SK-N-SH (cell line): Measurements from ENCODE around the gene TJP3. TPM values are rescaled to one million over a fixed set of nuclear protein-coding genes. Genes with fewer than 3 reads are reported as not detected.

Experiments
- CTCF ChIA-PET: fragments of 300-600, 350-600 bp; formaldehyde crosslinking; extraction: SDS; loops from one replicate; lab custom pipeline; 2021; lab: Yijun Ruan, JAX
- POLR2A ChIA-PET: fragments of 350-600 bp; sonication (Branson Sonifier 250); formaldehyde crosslinking; extraction: SDS; loops from one replicate; lab custom pipeline; 2020; ENCODE audit warnings: antibody characterized with exemption, inconsistent platforms; lab: Yijun Ruan, JAX
- DNase-seq: peaks from one replicate; pipeline ENCODE4 v3.0.0; 2012
- H2AFZ ChIP-seq: fragments of 200-600 bp; sonication (generic); 2 replicates; pipeline ENCODE4 v1.8.1; 2016; ENCODE audit warnings: antibody characterized with exemption, mild to moderate bottlenecking, low read depth
- H3F3A ChIP-seq: fragments of 200-600 bp; sonication (generic); replicated peaks from 2 replicates; pipeline ENCODE3; 2016; ENCODE audit warnings: antibody characterized with exemption, mild to moderate bottlenecking; ENCODE audit not compliant: insufficient read depth
- H3K27ac ChIP-seq, 2 experiments: fragments of 200-500 bp in 1 of 2; fragments of 200-600 bp in 1 of 2; sonication (Bioruptor generic) in 1 of 2; sonication (generic), shearing (Covaris generic) in 1 of 2; 2 replicates each; pipeline versions ENCODE4 v1.5.1 to v1.6.1; 2014 to 2016; ENCODE audit warnings: low read depth in 2 of 2, inconsistent platforms in 1 of 2, low read length in 1 of 2, mild to moderate bottlenecking in 1 of 2, mixed read lengths in 1 of 2
- H3K27me3 ChIP-seq: fragments of 200-600 bp; sonication (generic), shearing (Covaris generic); 2 replicates; pipeline ENCODE4 v1.6.1; 2016; ENCODE audit warnings: mixed run types; ENCODE audit not compliant: insufficient read depth
- H3K36me3 ChIP-seq, 2 experiments: fragments of 200-500 bp in 1 of 2; fragments of 200-600 bp in 1 of 2; sonication (Bioruptor generic) in 1 of 2; sonication (generic) in 1 of 2; replicated peaks in 1 of 2; 2 replicates each; pipeline versions ENCODE3 to v1.5.1; 2014 to 2016; ENCODE audit warnings: low read length in 1 of 2, mild to moderate bottlenecking in 1 of 2; ENCODE audit not compliant: insufficient read depth in 2 of 2, control insufficient read depth in 1 of 2
- H3K4me1 ChIP-seq, 2 experiments: fragments of 200-500 bp in 1 of 2; fragments of 200-600 bp in 1 of 2; sonication (Bioruptor generic) in 1 of 2; sonication (generic), shearing (Covaris generic) in 1 of 2; 2 replicates each; pipeline versions ENCODE4 v1.5.1 to v1.6.1; 2014 to 2016; ENCODE audit warnings: low read depth in 1 of 2, low read length in 1 of 2, mixed run types in 1 of 2; ENCODE audit not compliant: insufficient read depth in 2 of 2, control insufficient read depth in 1 of 2
- H3K4me2 ChIP-seq: fragments of 200-600 bp; sonication (generic), shearing (Covaris generic); 2 replicates; pipeline ENCODE4 v1.6.1; 2017; ENCODE audit warnings: mixed run types
- H3K4me3 ChIP-seq, 2 experiments: fragments of 200-500 bp in 1 of 2; fragments of 200-600 bp in 1 of 2; sonication (Bioruptor generic) in 1 of 2; sonication (generic), shearing (Covaris generic) in 1 of 2; 2 replicates each; pipeline versions ENCODE4 v1.5.1 to v1.8.1; 2014 to 2016; ENCODE audit warnings: low read depth in 2 of 2, inconsistent platforms in 1 of 2, low read length in 1 of 2, mild to moderate bottlenecking in 1 of 2, mixed read lengths in 1 of 2, moderate library complexity in 1 of 2
- H3K79me2 ChIP-seq: fragments of 200-600 bp; sonication (generic); 2 replicates; pipeline ENCODE4 v1.8.1; 2017; ENCODE audit warnings: mild to moderate bottlenecking; ENCODE audit not compliant: insufficient read depth
- H3K9ac ChIP-seq: fragments of 200-600 bp; sonication (generic); 2 replicates; pipeline ENCODE4 v1.6.1; 2017; ENCODE audit warnings: mixed run types
- H3K9me2 ChIP-seq: fragments of 200-600 bp; sonication (generic); 2 replicates; pipeline ENCODE4 v1.6.1; 2017; ENCODE audit warnings: mixed run types
- H3K9me3 ChIP-seq: fragments of 200-600 bp; sonication (generic); 2 replicates; pipeline ENCODE4 v1.6.1; 2017; ENCODE audit warnings: mixed run types, mild to moderate bottlenecking, moderate library complexity
- H4K20me1 ChIP-seq: fragments of 200-600 bp; sonication (generic); 2 replicates; pipeline ENCODE4 v1.6.1; 2017; ENCODE audit warnings: mild to moderate bottlenecking, mixed run types; ENCODE audit not compliant: insufficient read depth
- CHD2 ChIP-seq: fragments of 150-350 bp; IDR thresholded peaks from 2 replicates; pipeline ENCODE4 v1.6.1; 2018; ENCODE audit warnings: low read length; ENCODE audit not compliant: partially characterized antibody
- FOXM1 ChIP-seq: IDR thresholded peaks from 2 replicates; pipeline ENCODE4 v1.4.0; 2012; ENCODE audit warnings: low read depth, mild to moderate bottlenecking
- GABPA ChIP-seq: IDR thresholded peaks from 2 replicates; pipeline ENCODE4 v1.4.0; 2012; ENCODE audit warnings: low read depth, mild to moderate bottlenecking
- NRF1 ChIP-seq: IDR thresholded peaks from 2 replicates; pipeline ENCODE4 v1.6.1; 2012; ENCODE audit warnings: low read depth, mild to moderate bottlenecking, low read length
- RAD21 ChIP-seq: IDR thresholded peaks from 2 replicates; pipeline ENCODE4 v1.6.1; 2012; ENCODE audit warnings: mild to moderate bottlenecking, low read length
- RFX5 ChIP-seq: IDR thresholded peaks from 2 replicates; pipeline ENCODE4 v1.6.1; 2012; ENCODE audit warnings: mild to moderate bottlenecking, improper control_type of control experiment, low read length
- RXRA ChIP-seq: IDR thresholded peaks from 2 replicates; pipeline ENCODE4 v1.4.0; 2012; ENCODE audit warnings: low read depth, mild to moderate bottlenecking, borderline replicate concordance
- SIN3A ChIP-seq: IDR thresholded peaks from 2 replicates; pipeline ENCODE4 v1.6.1; 2012; ENCODE audit warnings: low read depth, mild to moderate bottlenecking, low read length, moderate library complexity, borderline replicate concordance
- SMC3 ChIP-seq: IDR thresholded peaks from 2 replicates; pipeline ENCODE4 v1.6.1; 2012; ENCODE audit warnings: low read depth, low read length, improper control_type of control experiment
- USF1 ChIP-seq: IDR thresholded peaks from 2 replicates; pipeline ENCODE4 v1.4.0; 2012; ENCODE audit warnings: low read depth, borderline replicate concordance
- WGBS: methylation state at CpG from one replicate; pipeline ENCODE4 v1.1.6; 2017; ENCODE audit warnings: low lambda C conversion rate; 5-methylcytosine and 5-hydroxymethylcytosine counted together
- polyA plus RNA-seq, 3 experiments: library from polyadenylated mRNA; depleted of rRNA; stranded (reverse); fragments of >200 nt; gene quantifications; 2 replicates each; pipeline ENCODE4 v1.2.3, GENCODE V29; 2012

Gene TJP3
- polyA plus RNA-seq, 1 of the 3 experiments (the other 2 are of a cell fraction): 0.36 TPM

DNA sequence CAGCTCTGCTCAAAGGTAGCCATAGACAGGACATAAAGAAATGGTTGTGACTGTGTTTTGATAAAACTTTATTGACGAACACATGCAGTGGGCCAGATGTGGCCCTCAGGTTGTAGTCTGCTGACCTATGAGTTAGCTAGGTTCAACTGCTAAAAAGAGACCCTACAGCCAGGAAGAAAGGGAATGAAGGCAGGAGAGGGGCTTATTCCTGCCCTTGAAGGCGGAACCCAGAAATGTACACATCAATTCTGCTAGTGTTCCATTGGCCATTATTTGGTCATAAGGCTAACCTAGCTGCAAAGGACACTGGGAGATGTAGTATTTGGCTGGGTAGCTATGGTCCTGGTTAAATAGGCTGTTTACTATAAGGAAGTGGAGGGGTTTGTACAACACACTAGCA, 35.3 kb downstream of the TJP3 start:
- H3F3A ChIP-seq: no peaks in the 10 kb centered on the region
- ChIA-PET CTCF (interaction anchor here (0.7 to 0.8 kb wide), 2 partner anchors 22 to 25 kb away, joined by 3 read pairs; no protein-coding TSS in a partner anchor), POLR2A (no interaction called here)
- no peak overlapping the region for H2AFZ ChIP-seq
- no peaks in the 10 kb centered on the region for H3K9me3 ChIP-seq
- H3K79me2 ChIP-seq: no peaks in the 10 kb centered on the region
- no peaks in the 10 kb centered on the region for H3K27me3 ChIP-seq
- H3K4me1 ChIP-seq: no peaks in the 10 kb centered on the region
- WGBS: 81% methylated on average over 2 of the region's 2 CpGs
- H3K9me2 ChIP-seq: no peaks in the 10 kb centered on the region
- TF ChIP-seq USF1 (peak; percentile 74; the same call in 1 of the 2 replicates), SMC3 (no peak), RAD21 (no peak)
- no peak overlapping the region for H3K4me2 ChIP-seq
- H3K36me3 ChIP-seq: no peaks in the 10 kb centered on the region
- H3K4me3 ChIP-seq: no peak overlapping the region
- no peak overlapping the region for H3K9ac ChIP-seq
- no peak overlapping the region for H3K27ac ChIP-seq
- no peak for DNase-seq
- no peaks in the 10 kb centered on the region for H4K20me1 ChIP-seq

DNA sequence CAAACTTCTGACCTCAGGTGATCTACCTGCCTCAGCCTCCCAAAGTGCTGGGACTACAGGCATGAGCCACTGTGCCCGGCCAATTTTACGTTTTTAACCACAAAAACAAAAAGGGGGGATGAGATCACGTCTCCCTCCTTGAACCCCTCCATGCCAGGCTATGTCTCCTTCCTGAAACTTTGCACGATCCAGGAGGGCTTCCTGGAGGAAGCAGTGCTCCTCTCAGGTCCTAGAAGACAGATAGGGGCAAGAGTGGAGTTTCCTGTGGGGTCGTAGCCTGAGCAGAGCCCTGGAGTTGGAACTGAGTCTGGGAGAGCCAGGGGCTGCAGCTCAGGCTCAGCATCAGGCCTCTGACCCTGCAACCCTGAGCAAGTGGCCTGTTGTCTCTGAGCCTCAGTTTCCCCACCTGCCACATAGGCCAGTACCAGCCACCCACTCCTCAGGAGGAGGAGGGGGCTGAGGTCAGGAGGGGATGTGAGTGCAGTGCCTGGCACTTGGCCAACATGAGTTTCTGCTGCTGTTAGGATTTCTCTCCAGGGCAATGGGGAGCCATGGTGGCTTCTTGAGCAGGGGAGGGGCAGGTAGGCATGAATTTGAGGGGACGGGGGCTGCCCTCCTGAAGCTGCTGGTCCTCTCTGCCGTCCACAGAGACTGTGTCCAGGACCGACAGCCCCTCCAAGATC, 37.3 kb downstream of the TJP3 start:
- Histone ChIP-seq H3K4me3 (no peak overlapping the region), H3K4me1 (no peaks in the 10 kb centered on the region), H3K27ac (no peak overlapping the region), H3K27me3 (no peaks in the 10 kb centered on the region), H3K9me2 (no peaks in the 10 kb centered on the region), H3F3A (no peaks in the 10 kb centered on the region), H3K79me2 (no peaks in the 10 kb centered on the region), H3K9me3 (no peaks in the 10 kb centered on the region), H3K4me2 (no peak overlapping the region), H2AFZ (no peak overlapping the region), H4K20me1 (no peaks in the 10 kb centered on the region), H3K36me3 (peaks cover 5% of the 10 kb centered on the region in 2 experiments), H3K9ac (no peak overlapping the region)
- CTCF ChIA-PET: no interaction called here
- no peak for DNase-seq
- no peak for TF ChIP-seq NRF1
- no peak for TF ChIP-seq FOXM1
- TF ChIP-seq GABPA: no peak
- TF ChIP-seq SIN3A: no peak
- TF ChIP-seq RAD21: no peak
- TF ChIP-seq RXRA: no peak
- no peak for TF ChIP-seq CHD2
- TF ChIP-seq RFX5: no peak
- no peak for TF ChIP-seq SMC3
- POLR2A ChIA-PET: no interaction called here
- 48% methylated on average over 7 of the region's 8 CpGs for WGBS
